Spleen (tissue), 7 donors: Measurements from ENCODE around the gene PHLDA2.

Experiments
- POLR2A ChIP-seq, 3 donors: fragments of 450-650 bp; IDR thresholded peaks; one replicate each; pipeline ENCODE4 v1.5.1; 2017; ENCODE audit warnings: antibody characterized with exemption in 3 of 3, mild to moderate bottlenecking in 1 of 3
- TF ChIP-seq, protein P1 (sequence below), 11 experiments: fragments of 200-600 bp in 7 of 11; fragments of 450-650 bp in 4 of 11; sonication (generic) in 4 of 11; IDR thresholded peaks in 8 of 11; conservative IDR thresholded peaks in 3 of 11; 1 replicate in 7 of 11; 2 replicates in 4 of 11; pipeline versions ENCODE4 v1.4.0 to v1.8.0; 2016 to 2021; ENCODE audit warnings: antibody characterized with exemption in 11 of 11, inconsistent platforms in 4 of 11, mild to moderate bottlenecking in 1 of 11
- donor health status: DM: no; HTN: no; CAD: no; lungs with moderate emphysema.
- donor health status: DM: no; HTN: no; CAD: no.
- donor health status: DM: no; HTN: no; CAD: no.

DNA sequence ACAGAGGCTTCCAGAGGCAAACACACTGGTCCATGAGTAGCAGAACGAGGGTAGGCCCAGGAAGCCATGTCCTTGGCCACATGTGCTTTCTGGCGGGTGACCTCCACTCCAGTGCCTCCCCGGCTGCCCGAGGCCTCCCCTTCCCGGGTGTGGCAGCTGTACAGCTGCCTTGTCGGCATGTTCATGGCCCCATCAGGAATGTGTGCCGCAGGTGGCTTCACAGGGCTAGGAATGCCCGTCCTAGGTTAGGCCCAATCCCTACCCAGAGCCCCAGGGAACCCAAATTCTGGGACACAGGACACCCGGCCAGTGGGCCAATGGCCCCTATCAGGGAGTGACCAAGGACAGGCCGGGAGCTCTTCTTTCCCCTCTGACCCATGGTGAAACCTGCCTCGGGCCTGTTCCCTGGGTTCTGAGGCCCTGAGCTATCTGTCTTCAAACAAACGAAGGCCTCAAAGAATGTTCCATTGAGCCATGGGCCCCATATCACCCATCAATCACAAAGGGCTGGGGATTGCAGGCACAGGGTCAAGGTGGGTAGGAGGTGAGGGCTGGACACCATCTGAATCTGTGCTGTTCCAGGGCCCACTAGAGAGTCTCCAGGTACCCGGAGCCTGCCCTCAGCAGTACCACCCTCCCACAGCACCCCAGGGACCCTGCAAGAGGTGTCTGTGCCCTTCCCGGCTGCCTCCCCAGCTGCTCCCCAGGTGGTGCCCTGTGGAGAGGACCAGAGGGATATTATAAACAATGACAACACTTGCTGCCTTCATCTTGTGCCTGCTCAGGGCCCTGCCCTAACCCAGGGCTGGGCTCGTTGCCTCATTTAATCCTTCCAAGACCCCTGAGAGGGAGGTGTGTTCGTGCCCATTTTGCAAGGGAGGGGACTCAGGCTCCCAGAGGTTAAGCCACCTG lies 39.6 kb downstream of the PHLDA2 start:
- no peak for TF ChIP-seq POLR2A (IDR thresholded peaks at IDR 0.05)
- TF ChIP-seq, protein P1, sequence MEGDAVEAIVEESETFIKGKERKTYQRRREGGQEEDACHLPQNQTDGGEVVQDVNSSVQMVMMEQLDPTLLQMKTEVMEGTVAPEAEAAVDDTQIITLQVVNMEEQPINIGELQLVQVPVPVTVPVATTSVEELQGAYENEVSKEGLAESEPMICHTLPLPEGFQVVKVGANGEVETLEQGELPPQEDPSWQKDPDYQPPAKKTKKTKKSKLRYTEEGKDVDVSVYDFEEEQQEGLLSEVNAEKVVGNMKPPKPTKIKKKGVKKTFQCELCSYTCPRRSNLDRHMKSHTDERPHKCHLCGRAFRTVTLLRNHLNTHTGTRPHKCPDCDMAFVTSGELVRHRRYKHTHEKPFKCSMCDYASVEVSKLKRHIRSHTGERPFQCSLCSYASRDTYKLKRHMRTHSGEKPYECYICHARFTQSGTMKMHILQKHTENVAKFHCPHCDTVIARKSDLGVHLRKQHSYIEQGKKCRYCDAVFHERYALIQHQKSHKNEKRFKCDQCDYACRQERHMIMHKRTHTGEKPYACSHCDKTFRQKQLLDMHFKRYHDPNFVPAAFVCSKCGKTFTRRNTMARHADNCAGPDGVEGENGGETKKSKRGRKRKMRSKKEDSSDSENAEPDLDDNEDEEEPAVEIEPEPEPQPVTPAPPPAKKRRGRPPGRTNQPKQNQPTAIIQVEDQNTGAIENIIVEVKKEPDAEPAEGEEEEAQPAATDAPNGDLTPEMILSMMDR (IDR thresholded peaks at IDR 0.05 in 8 of 11, conservative IDR thresholded peaks at IDR 0.05 in 3 of 11): peak in 1 of 11 experiments; percentile 2
